ENCODE measurements around the gene LDLRAD4. TPM values are rescaled to one million over a fixed set of nuclear protein-coding genes. Genes with fewer than 3 reads are reported as not detected.
A peak's percentile ranks its signal among the peaks of the same experiment; 100 is the strongest.

LDLRAD4 gene
- polyA plus RNA-seq, 4 donors = 2.7 to 17.6 (median 7.0) TPM

GRCh38 chr18:13390711-13391110 lies 172.2 kb downstream of the LDLRAD4 start:
- FAIRE-seq (no peak), DNase-seq (no peak)
- H3K27ac ChIP-seq (ENCODE audit: low read depth in 1 of 3, low read length in 2 of 3) = no peak overlapping the region
- no peak overlapping the region for H3K4me3 ChIP-seq (ENCODE audit: low read depth in 1 of 3, low read length in 3 of 3)
- peaks cover 0 to 2% (median 0%) of the 10 kb centered on the region in 3 donors for H3K4me1 ChIP-seq (ENCODE audit: control insufficient read depth in 3 of 3, insufficient read depth in 2 of 3, low read depth in 1 of 3, low read length in 2 of 3)
- H3K9me3 ChIP-seq (ENCODE audit: control insufficient read depth in 2 of 2, insufficient read depth in 1 of 2, low read depth in 1 of 2, low read length in 1 of 2) = no peaks in the 10 kb centered on the region
- 92 to 95% (median 93%) methylated on average over 4 of the region's 4 CpGs for WGBS, 3 donors
- H3K27me3 ChIP-seq (ENCODE audit: control insufficient read depth in 3 of 3, insufficient read depth in 3 of 3, low read length in 3 of 3) = no peaks in the 10 kb centered on the region
- peaks cover 0 to 5% (median 0%) of the 10 kb centered on the region in 3 donors for H3K36me3 ChIP-seq (ENCODE audit: control insufficient read depth in 3 of 3, insufficient read depth in 2 of 3, low read depth in 1 of 3, low read length in 3 of 3)

- WGBS, 3 donors = 75 to 92% (median 82%) methylated on average over 12 of the region's 12 CpGs
- H3K4me1 ChIP-seq (ENCODE audit: control insufficient read depth in 3 of 3, insufficient read depth in 2 of 3, low read depth in 1 of 3, low read length in 2 of 3) = peaks cover 0 to 2% (median 0%) of the 10 kb centered on the region in 3 donors
- no peak overlapping the region for H3K27ac ChIP-seq (ENCODE audit: low read depth in 1 of 3, low read length in 2 of 3)
- no peaks in the 10 kb centered on the region for H3K27me3 ChIP-seq (ENCODE audit: control insufficient read depth in 3 of 3, insufficient read depth in 3 of 3, low read length in 3 of 3)
- H3K36me3 ChIP-seq (ENCODE audit: control insufficient read depth in 3 of 3, insufficient read depth in 2 of 3, low read depth in 1 of 3, low read length in 3 of 3) = peaks cover 0 to 5% (median 3%) of the 10 kb centered on the region in 3 donors
- no peaks in the 10 kb centered on the region for H3K9me3 ChIP-seq (ENCODE audit: control insufficient read depth in 2 of 2, insufficient read depth in 1 of 2, low read depth in 1 of 2, low read length in 1 of 2)
- FAIRE-seq = no peak
- no peak overlapping the region for H3K4me3 ChIP-seq (ENCODE audit: low read depth in 1 of 3, low read length in 3 of 3)
- DNase-seq = no peak
These were observed 173.6 kb downstream of the LDLRAD4 start for GRCh38 chr18:13392029-13392750.

- FAIRE-seq (no peak), DNase-seq (no peak)
- H3K36me3 ChIP-seq (ENCODE audit: control insufficient read depth in 3 of 3, insufficient read depth in 2 of 3, low read depth in 1 of 3, low read length in 3 of 3) = peaks cover 0 to 3% (median 2%) of the 10 kb centered on the region in 3 donors
- no peaks in the 10 kb centered on the region for H3K9me3 ChIP-seq (ENCODE audit: control insufficient read depth in 2 of 2, insufficient read depth in 1 of 2, low read depth in 1 of 2, low read length in 1 of 2)
- H3K4me1 ChIP-seq (ENCODE audit: control insufficient read depth in 3 of 3, insufficient read depth in 2 of 3, low read depth in 1 of 3, low read length in 2 of 3) = peaks cover 0 to 2% (median 0%) of the 10 kb centered on the region in 3 donors
- 79 to 83% (median 83%) methylated on average over 8 of the region's 8 CpGs for WGBS, 3 donors
- no peak overlapping the region for H3K4me3 ChIP-seq (ENCODE audit: low read depth in 1 of 3, low read length in 3 of 3)
- H3K27ac ChIP-seq (ENCODE audit: low read depth in 1 of 3, low read length in 2 of 3) = no peak overlapping the region
- no peaks in the 10 kb centered on the region for H3K27me3 ChIP-seq (ENCODE audit: control insufficient read depth in 3 of 3, insufficient read depth in 3 of 3, low read length in 3 of 3)
These were observed 174.3 kb downstream of the LDLRAD4 start for GRCh38 chr18:13392899-13393298.

- no peak overlapping the region for H3K27ac ChIP-seq (ENCODE audit: low read depth in 1 of 3, low read length in 2 of 3)
- H3K9me3 ChIP-seq (ENCODE audit: control insufficient read depth in 2 of 2, insufficient read depth in 1 of 2, low read depth in 1 of 2, low read length in 1 of 2) = no peaks in the 10 kb centered on the region
- no peak for DNase-seq
- no peak overlapping the region for H3K4me3 ChIP-seq (ENCODE audit: low read depth in 1 of 3, low read length in 3 of 3)
- H3K36me3 ChIP-seq (ENCODE audit: control insufficient read depth in 3 of 3, insufficient read depth in 2 of 3, low read depth in 1 of 3, low read length in 3 of 3) = peaks cover 0 to 3% (median 2%) of the 10 kb centered on the region in 3 donors
- FAIRE-seq = no peak
- H3K4me1 ChIP-seq (ENCODE audit: control insufficient read depth in 3 of 3, insufficient read depth in 2 of 3, low read depth in 1 of 3, low read length in 2 of 3) = no peaks in the 10 kb centered on the region
- WGBS, 3 donors = 76 to 80% (median 80%) methylated on average over 11 of the region's 11 CpGs
- H3K27me3 ChIP-seq (ENCODE audit: control insufficient read depth in 3 of 3, insufficient read depth in 3 of 3, low read length in 3 of 3) = no peaks in the 10 kb centered on the region
These were observed 174.8 kb downstream of the LDLRAD4 start for GRCh38 chr18:13393338-13393737.

- no peaks in the 10 kb centered on the region for H3K9me3 ChIP-seq (ENCODE audit: control insufficient read depth in 2 of 2, insufficient read depth in 1 of 2, low read depth in 1 of 2, low read length in 1 of 2)
- no peak for FAIRE-seq
- no peaks in the 10 kb centered on the region for H3K27me3 ChIP-seq (ENCODE audit: control insufficient read depth in 3 of 3, insufficient read depth in 3 of 3, low read length in 3 of 3)
- H3K4me3 ChIP-seq (ENCODE audit: low read depth in 1 of 3, low read length in 3 of 3) = no peak overlapping the region
- WGBS, 3 donors = 8 to 50% (median 36%) methylated on average over 3 of the region's 3 CpGs
- H3K4me1 ChIP-seq (ENCODE audit: control insufficient read depth in 3 of 3, insufficient read depth in 2 of 3, low read depth in 1 of 3, low read length in 2 of 3) = no peaks in the 10 kb centered on the region
- H3K36me3 ChIP-seq (ENCODE audit: control insufficient read depth in 3 of 3, insufficient read depth in 2 of 3, low read depth in 1 of 3, low read length in 3 of 3) = peaks cover 0 to 3% (median 2%) of the 10 kb centered on the region in 3 donors
- H3K27ac ChIP-seq (ENCODE audit: low read depth in 1 of 3, low read length in 2 of 3) = no peak overlapping the region
- peak in 1 of 2 donors; percentile 81 for DNase-seq
These were observed 176.2 kb downstream of the LDLRAD4 start for GRCh38 chr18:13394801-13395200.

- Histone ChIP-seq H3K4me3 (ENCODE audit: low read depth in 1 of 3, low read length in 3 of 3) (peak overlapping the region in 1 of 3 donors; percentile 17), H3K27me3 (ENCODE audit: control insufficient read depth in 3 of 3, insufficient read depth in 3 of 3, low read length in 3 of 3) (no peaks in the 10 kb centered on the region), H3K9me3 (ENCODE audit: control insufficient read depth in 2 of 2, insufficient read depth in 1 of 2, low read depth in 1 of 2, low read length in 1 of 2) (no peaks in the 10 kb centered on the region), H3K4me1 (ENCODE audit: control insufficient read depth in 3 of 3, insufficient read depth in 2 of 3, low read depth in 1 of 3, low read length in 2 of 3) (no peaks in the 10 kb centered on the region), H3K36me3 (ENCODE audit: control insufficient read depth in 3 of 3, insufficient read depth in 2 of 3, low read depth in 1 of 3, low read length in 3 of 3) (peaks cover 0 to 3% (median 0%) of the 10 kb centered on the region in 3 donors), H3K27ac (ENCODE audit: low read depth in 1 of 3, low read length in 2 of 3) (peak overlapping the region in 1 of 3 donors; percentile 49)
- DNase-seq = peak in 1 of 2 donors; percentile 45
- no peak for FAIRE-seq
- WGBS, 3 donors = 28 to 82% (median 33%) methylated on average over 5 to 22 of the region's 22 CpGs
These were observed 177.0 kb downstream of the LDLRAD4 start for GRCh38 chr18:13395577-13395976.

GRCh38 chr18:13397504-13398163 lies 179.1 kb downstream of the LDLRAD4 start:
- H3K4me1 ChIP-seq (ENCODE audit: control insufficient read depth in 3 of 3, insufficient read depth in 2 of 3, low read depth in 1 of 3, low read length in 2 of 3) = no peaks in the 10 kb centered on the region
- FAIRE-seq = no peak
- DNase-seq = no peak
- H3K4me3 ChIP-seq (ENCODE audit: low read depth in 1 of 3, low read length in 3 of 3) = no peak overlapping the region
- H3K36me3 ChIP-seq (ENCODE audit: control insufficient read depth in 3 of 3, insufficient read depth in 2 of 3, low read depth in 1 of 3, low read length in 3 of 3) = peaks cover 0 to 3% (median 0%) of the 10 kb centered on the region in 3 donors
- WGBS, 3 donors = 89 to 91% (median 90%) methylated on average over 16 of the region's 16 CpGs
- no peaks in the 10 kb centered on the region for H3K9me3 ChIP-seq (ENCODE audit: control insufficient read depth in 2 of 2, insufficient read depth in 1 of 2, low read depth in 1 of 2, low read length in 1 of 2)
- H3K27me3 ChIP-seq (ENCODE audit: control insufficient read depth in 3 of 3, insufficient read depth in 3 of 3, low read length in 3 of 3) = no peaks in the 10 kb centered on the region
- no peak overlapping the region for H3K27ac ChIP-seq (ENCODE audit: low read depth in 1 of 3, low read length in 2 of 3)

- H3K4me1 ChIP-seq (ENCODE audit: control insufficient read depth in 3 of 3, insufficient read depth in 2 of 3, low read depth in 1 of 3, low read length in 2 of 3) = no peaks in the 10 kb centered on the region
- H3K36me3 ChIP-seq (ENCODE audit: control insufficient read depth in 3 of 3, insufficient read depth in 2 of 3, low read depth in 1 of 3, low read length in 3 of 3) = peaks cover 0 to 3% (median 0%) of the 10 kb centered on the region in 3 donors
- DNase-seq (no peak), FAIRE-seq (no peak)
- no peak overlapping the region for H3K27ac ChIP-seq (ENCODE audit: low read depth in 1 of 3, low read length in 2 of 3)
- no peaks in the 10 kb centered on the region for H3K9me3 ChIP-seq (ENCODE audit: control insufficient read depth in 2 of 2, insufficient read depth in 1 of 2, low read depth in 1 of 2, low read length in 1 of 2)
- WGBS, 3 donors = 87 to 94% (median 90%) methylated on average over 11 of the region's 11 CpGs
- H3K27me3 ChIP-seq (ENCODE audit: control insufficient read depth in 3 of 3, insufficient read depth in 3 of 3, low read length in 3 of 3) = no peaks in the 10 kb centered on the region
- H3K4me3 ChIP-seq (ENCODE audit: low read depth in 1 of 3, low read length in 3 of 3) = no peak overlapping the region
These were observed 180.1 kb downstream of the LDLRAD4 start for GRCh38 chr18:13398631-13399030.

Data from small intestine (tissue), 7 donors.